SK-N-SH (cell line): ENCODE data around the gene PDGFC. TPM values are rescaled to one million over a fixed set of nuclear protein-coding genes. Genes with fewer than 3 reads are reported as not detected.

Experiments
- CTCF ChIA-PET: fragments of 300-600, 350-600 bp; formaldehyde crosslinking; extraction: SDS; loops from one replicate; lab custom pipeline; 2021; lab: Yijun Ruan, JAX
- POLR2A ChIA-PET: fragments of 350-600 bp; sonication (Branson Sonifier 250); formaldehyde crosslinking; extraction: SDS; loops from one replicate; lab custom pipeline; 2020; ENCODE audit warnings: antibody characterized with exemption, inconsistent platforms; lab: Yijun Ruan, JAX
- DNase-seq: peaks from one replicate; pipeline ENCODE4 v3.0.0; 2012
- H2AFZ ChIP-seq: fragments of 200-600 bp; sonication (generic); 2 replicates; pipeline ENCODE4 v1.8.1; 2016; ENCODE audit warnings: antibody characterized with exemption, mild to moderate bottlenecking, low read depth
- H3F3A ChIP-seq: fragments of 200-600 bp; sonication (generic); replicated peaks from 2 replicates; pipeline ENCODE3; 2016; ENCODE audit warnings: antibody characterized with exemption, mild to moderate bottlenecking; ENCODE audit not compliant: insufficient read depth
- H3K27ac ChIP-seq, 2 experiments: fragments of 200-500 bp in 1 of 2; fragments of 200-600 bp in 1 of 2; sonication (Bioruptor generic) in 1 of 2; sonication (generic), shearing (Covaris generic) in 1 of 2; 2 replicates each; pipeline versions ENCODE4 v1.5.1 to v1.6.1; 2014 to 2016; ENCODE audit warnings: low read depth in 2 of 2, inconsistent platforms in 1 of 2, low read length in 1 of 2, mild to moderate bottlenecking in 1 of 2, mixed read lengths in 1 of 2
- H3K27me3 ChIP-seq: fragments of 200-600 bp; sonication (generic), shearing (Covaris generic); 2 replicates; pipeline ENCODE4 v1.6.1; 2016; ENCODE audit warnings: mixed run types; ENCODE audit not compliant: insufficient read depth
- H3K36me3 ChIP-seq, 2 experiments: fragments of 200-500 bp in 1 of 2; fragments of 200-600 bp in 1 of 2; sonication (Bioruptor generic) in 1 of 2; sonication (generic) in 1 of 2; replicated peaks in 1 of 2; 2 replicates each; pipeline versions ENCODE3 to v1.5.1; 2014 to 2016; ENCODE audit warnings: low read length in 1 of 2, mild to moderate bottlenecking in 1 of 2; ENCODE audit not compliant: insufficient read depth in 2 of 2, control insufficient read depth in 1 of 2
- H3K4me1 ChIP-seq, 2 experiments: fragments of 200-500 bp in 1 of 2; fragments of 200-600 bp in 1 of 2; sonication (Bioruptor generic) in 1 of 2; sonication (generic), shearing (Covaris generic) in 1 of 2; 2 replicates each; pipeline versions ENCODE4 v1.5.1 to v1.6.1; 2014 to 2016; ENCODE audit warnings: low read depth in 1 of 2, low read length in 1 of 2, mixed run types in 1 of 2; ENCODE audit not compliant: insufficient read depth in 2 of 2, control insufficient read depth in 1 of 2
- H3K4me2 ChIP-seq: fragments of 200-600 bp; sonication (generic), shearing (Covaris generic); 2 replicates; pipeline ENCODE4 v1.6.1; 2017; ENCODE audit warnings: mixed run types
- H3K4me3 ChIP-seq, 2 experiments: fragments of 200-500 bp in 1 of 2; fragments of 200-600 bp in 1 of 2; sonication (Bioruptor generic) in 1 of 2; sonication (generic), shearing (Covaris generic) in 1 of 2; 2 replicates each; pipeline versions ENCODE4 v1.5.1 to v1.8.1; 2014 to 2016; ENCODE audit warnings: low read depth in 2 of 2, inconsistent platforms in 1 of 2, low read length in 1 of 2, mild to moderate bottlenecking in 1 of 2, mixed read lengths in 1 of 2, moderate library complexity in 1 of 2
- H3K79me2 ChIP-seq: fragments of 200-600 bp; sonication (generic); 2 replicates; pipeline ENCODE4 v1.8.1; 2017; ENCODE audit warnings: mild to moderate bottlenecking; ENCODE audit not compliant: insufficient read depth
- H3K9ac ChIP-seq: fragments of 200-600 bp; sonication (generic); 2 replicates; pipeline ENCODE4 v1.6.1; 2017; ENCODE audit warnings: mixed run types
- H3K9me2 ChIP-seq: fragments of 200-600 bp; sonication (generic); 2 replicates; pipeline ENCODE4 v1.6.1; 2017; ENCODE audit warnings: mixed run types
- H3K9me3 ChIP-seq: fragments of 200-600 bp; sonication (generic); 2 replicates; pipeline ENCODE4 v1.6.1; 2017; ENCODE audit warnings: mixed run types, mild to moderate bottlenecking, moderate library complexity
- H4K20me1 ChIP-seq: fragments of 200-600 bp; sonication (generic); 2 replicates; pipeline ENCODE4 v1.6.1; 2017; ENCODE audit warnings: mild to moderate bottlenecking, mixed run types; ENCODE audit not compliant: insufficient read depth
- CHD2 ChIP-seq: fragments of 150-350 bp; IDR thresholded peaks from 2 replicates; pipeline ENCODE4 v1.6.1; 2018; ENCODE audit warnings: low read length; ENCODE audit not compliant: partially characterized antibody
- ELF1 ChIP-seq: IDR thresholded peaks from 2 replicates; pipeline ENCODE4 v1.4.0; 2012
- EP300 ChIP-seq, 2 experiments: IDR thresholded peaks; 2 replicates each; pipeline versions ENCODE4 v1.4.0 to v1.6.1; 2012; ENCODE audit warnings: borderline replicate concordance in 1 of 2, low read depth in 1 of 2, low read length in 1 of 2
- FOSL2 ChIP-seq: IDR thresholded peaks from 2 replicates; pipeline ENCODE4 v1.4.0; 2012; ENCODE audit warnings: low read depth, mild to moderate bottlenecking, moderate library complexity, borderline replicate concordance
- GABPA ChIP-seq: IDR thresholded peaks from 2 replicates; pipeline ENCODE4 v1.4.0; 2012; ENCODE audit warnings: low read depth, mild to moderate bottlenecking
- JUND ChIP-seq: IDR thresholded peaks from 2 replicates; pipeline ENCODE4 v1.4.0; 2012
- RAD21 ChIP-seq: IDR thresholded peaks from 2 replicates; pipeline ENCODE4 v1.6.1; 2012; ENCODE audit warnings: mild to moderate bottlenecking, low read length
- RCOR1 ChIP-seq: fragments of 150-350 bp; IDR thresholded peaks from 2 replicates; pipeline ENCODE4 v1.6.1; 2017; ENCODE audit warnings: antibody characterized with exemption, low read length
- SIN3A ChIP-seq: IDR thresholded peaks from 2 replicates; pipeline ENCODE4 v1.6.1; 2012; ENCODE audit warnings: low read depth, mild to moderate bottlenecking, low read length, moderate library complexity, borderline replicate concordance
- TCF12 ChIP-seq: IDR thresholded peaks from 2 replicates; pipeline ENCODE4 v1.4.0; 2012
- YY1 ChIP-seq: IDR thresholded peaks from 2 replicates; pipeline ENCODE4 v1.4.0; 2012; ENCODE audit warnings: low read depth, mild to moderate bottlenecking
- WGBS: methylation state at CpG from one replicate; pipeline ENCODE4 v1.1.6; 2017; ENCODE audit warnings: low lambda C conversion rate; 5-methylcytosine and 5-hydroxymethylcytosine counted together
- polyA plus RNA-seq, 3 experiments: library from polyadenylated mRNA; depleted of rRNA; stranded (reverse); fragments of >200 nt; gene quantifications; 2 replicates each; pipeline ENCODE4 v1.2.3, GENCODE V29; 2012
- TF ChIP-seq, protein P1 (sequence below): IDR thresholded peaks from 2 replicates; pipeline ENCODE4; 2012
- TF ChIP-seq, protein P2 (sequence below): IDR thresholded peaks from 2 replicates; pipeline ENCODE4 v1.4.0; 2012; ENCODE audit warnings: low read depth, borderline replicate concordance
- TF ChIP-seq, protein P3 (sequence below): fragments of 150-350 bp; IDR thresholded peaks from 2 replicates; pipeline ENCODE4 v1.6.1; 2017; ENCODE audit warnings: antibody characterized with exemption, low read length, low read depth, borderline replicate concordance

Gene PDGFC
- polyA plus RNA-seq, 1 of the 3 experiments (the other 2 are of a cell fraction), result 29.8 TPM

- H2AFZ ChIP-seq, result no peak overlapping the region
- CTCF ChIA-PET, result no interaction called here
These were observed 246.3 kb downstream of the PDGFC start for GRCh38 chr4:156725257-156725656.

DNA sequence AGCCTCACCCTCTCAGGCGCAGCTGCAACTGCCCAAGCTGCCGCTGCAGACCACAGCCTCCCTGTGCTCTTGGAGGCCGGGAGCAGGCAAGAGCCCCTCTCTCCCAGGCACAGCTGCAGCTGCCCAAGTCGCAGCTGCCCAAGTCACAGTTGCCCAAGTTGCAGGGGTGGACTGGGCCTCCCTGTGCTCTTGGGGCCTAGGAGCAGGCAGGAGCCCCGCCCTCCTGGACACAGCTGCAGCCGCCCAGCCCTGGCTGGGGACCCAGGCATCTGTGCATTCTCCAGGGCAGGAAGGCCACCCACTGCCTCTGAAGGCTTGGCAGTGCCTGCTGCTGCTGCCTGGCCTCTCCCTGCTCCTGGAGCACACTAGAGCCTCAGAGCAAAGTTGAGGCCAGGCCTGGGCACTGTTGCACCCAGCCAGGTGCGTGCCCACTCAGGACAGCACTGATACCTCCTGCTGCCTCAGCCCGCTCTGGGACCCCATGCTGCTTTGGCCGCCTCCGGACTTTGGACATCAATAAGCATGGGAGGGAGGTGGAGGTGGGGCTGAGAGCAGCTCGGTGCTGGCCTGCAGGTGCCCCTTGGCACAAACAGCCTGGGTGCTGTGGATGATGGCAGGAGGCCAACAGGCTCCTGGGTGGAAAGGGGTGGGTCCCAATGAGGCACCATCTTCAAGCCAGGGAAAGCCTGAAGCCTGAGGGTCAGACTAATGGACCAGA is 247.5 kb downstream of the PDGFC start:
- H3K4me1 ChIP-seq, result no peaks in the 10 kb centered on the region; a peak in 1 of 4 replicates
- H3K27ac ChIP-seq, result no peak overlapping the region
- 57% methylated on average over 5 of the region's 11 CpGs for WGBS
- ChIA-PET POLR2A (no interaction called here), CTCF (no interaction called here)
- H2AFZ ChIP-seq, result no peak overlapping the region
- no peak overlapping the region for H3K4me2 ChIP-seq
- H3K9me3 ChIP-seq, result no peaks in the 10 kb centered on the region
- H3F3A ChIP-seq, result no peaks in the 10 kb centered on the region
- H3K27me3 ChIP-seq, result no peaks in the 10 kb centered on the region
- H4K20me1 ChIP-seq, result no peaks in the 10 kb centered on the region
- DNase-seq, result no peak
- no peaks in the 10 kb centered on the region for H3K79me2 ChIP-seq
- TF ChIP-seq JUND (no peak), FOSL2 (no peak), GABPA (no peak), RAD21 (no peak), TCF12 (no peak), YY1 (no peak), EP300 (IDR thresholded peaks at IDR 0.05; ENCODE audit: borderline replicate concordance in 1 of 2, low read depth in 1 of 2, low read length in 1 of 2) (no peak), SIN3A (no peak), ELF1 (no peak)
- TF ChIP-seq, protein P1, sequence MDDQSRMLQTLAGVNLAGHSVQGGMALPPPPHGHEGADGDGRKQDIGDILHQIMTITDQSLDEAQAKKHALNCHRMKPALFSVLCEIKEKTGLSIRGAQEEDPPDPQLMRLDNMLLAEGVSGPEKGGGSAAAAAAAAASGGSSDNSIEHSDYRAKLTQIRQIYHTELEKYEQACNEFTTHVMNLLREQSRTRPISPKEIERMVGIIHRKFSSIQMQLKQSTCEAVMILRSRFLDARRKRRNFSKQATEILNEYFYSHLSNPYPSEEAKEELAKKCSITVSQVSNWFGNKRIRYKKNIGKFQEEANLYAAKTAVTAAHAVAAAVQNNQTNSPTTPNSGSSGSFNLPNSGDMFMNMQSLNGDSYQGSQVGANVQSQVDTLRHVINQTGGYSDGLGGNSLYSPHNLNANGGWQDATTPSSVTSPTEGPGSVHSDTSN, result no peak
- TF ChIP-seq, protein P2, sequence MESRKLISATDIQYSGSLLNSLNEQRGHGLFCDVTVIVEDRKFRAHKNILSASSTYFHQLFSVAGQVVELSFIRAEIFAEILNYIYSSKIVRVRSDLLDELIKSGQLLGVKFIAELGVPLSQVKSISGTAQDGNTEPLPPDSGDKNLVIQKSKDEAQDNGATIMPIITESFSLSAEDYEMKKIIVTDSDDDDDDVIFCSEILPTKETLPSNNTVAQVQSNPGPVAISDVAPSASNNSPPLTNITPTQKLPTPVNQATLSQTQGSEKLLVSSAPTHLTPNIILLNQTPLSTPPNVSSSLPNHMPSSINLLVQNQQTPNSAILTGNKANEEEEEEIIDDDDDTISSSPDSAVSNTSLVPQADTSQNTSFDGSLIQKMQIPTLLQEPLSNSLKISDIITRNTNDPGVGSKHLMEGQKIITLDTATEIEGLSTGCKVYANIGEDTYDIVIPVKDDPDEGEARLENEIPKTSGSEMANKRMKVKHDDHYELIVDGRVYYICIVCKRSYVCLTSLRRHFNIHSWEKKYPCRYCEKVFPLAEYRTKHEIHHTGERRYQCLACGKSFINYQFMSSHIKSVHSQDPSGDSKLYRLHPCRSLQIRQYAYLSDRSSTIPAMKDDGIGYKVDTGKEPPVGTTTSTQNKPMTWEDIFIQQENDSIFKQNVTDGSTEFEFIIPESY, result no peak
- no peak overlapping the region for H3K9ac ChIP-seq
- no peaks in the 10 kb centered on the region for H3K36me3 ChIP-seq
- H3K9me2 ChIP-seq, result no peaks in the 10 kb centered on the region
- no peak overlapping the region for H3K4me3 ChIP-seq

More at GRCh38 chr4:156725257-156725656, 246.3 kb downstream of the PDGFC start:
- H4K20me1 ChIP-seq, result no peaks in the 10 kb centered on the region
- H3K27me3 ChIP-seq, result no peaks in the 10 kb centered on the region
- H3K4me3 ChIP-seq, result no peak overlapping the region
- TF ChIP-seq GABPA (no peak), RCOR1 (no peak), CHD2 (no peak)
- TF ChIP-seq, protein P3, sequence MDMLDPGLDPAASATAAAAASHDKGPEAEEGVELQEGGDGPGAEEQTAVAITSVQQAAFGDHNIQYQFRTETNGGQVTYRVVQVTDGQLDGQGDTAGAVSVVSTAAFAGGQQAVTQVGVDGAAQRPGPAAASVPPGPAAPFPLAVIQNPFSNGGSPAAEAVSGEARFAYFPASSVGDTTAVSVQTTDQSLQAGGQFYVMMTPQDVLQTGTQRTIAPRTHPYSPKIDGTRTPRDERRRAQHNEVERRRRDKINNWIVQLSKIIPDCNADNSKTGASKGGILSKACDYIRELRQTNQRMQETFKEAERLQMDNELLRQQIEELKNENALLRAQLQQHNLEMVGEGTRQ, result no peak
- peaks cover under 1% of the 10 kb centered on the region for H3F3A ChIP-seq
- H3K9me2 ChIP-seq, result no peaks in the 10 kb centered on the region
- H3K36me3 ChIP-seq, result no peaks in the 10 kb centered on the region
- H3K9me3 ChIP-seq, result peaks cover under 1% of the 10 kb centered on the region; the same call in 1 of the 2 replicates
- no peak overlapping the region for H3K9ac ChIP-seq
- 50% methylated on average over 1 of the region's 2 CpGs for WGBS
- H3K4me1 ChIP-seq, result no peaks in the 10 kb centered on the region; a peak in 1 of 4 replicates
- DNase-seq, result no peak
- POLR2A ChIA-PET, result no interaction called here
- H3K4me2 ChIP-seq, result no peak overlapping the region
- no peak overlapping the region for H3K27ac ChIP-seq
- no peaks in the 10 kb centered on the region for H3K79me2 ChIP-seq
